Kidney (tissue), 14 donors: ENCODE measurements around the gene SLC25A13. TPM values are rescaled to one million over a fixed set of nuclear protein-coding genes. Genes with fewer than 3 reads are reported as not detected.

ENCODE experiments used
- DNase-seq, 5 donors: peaks; one replicate each; pipeline ENCODE4 v3.0.0-alpha.2; 2013 to 2020
- FAIRE-seq: peaks from 2 replicates; lab custom pipeline; 2012; peaks lifted over from hg19 to GRCh38; lab: Jason Lieb, UNC
- H3K27ac ChIP-seq, 2 donors: one replicate each; pipeline ENCODE4 v1.7.0; 2013; ENCODE audit warnings: low read depth in 2 of 2, low read length in 2 of 2, inconsistent platforms in 1 of 2
- H3K27me3 ChIP-seq: one replicate; pipeline ENCODE4 v1.7.1; 2013; ENCODE audit warnings: low read length, inconsistent platforms; ENCODE audit not compliant: control insufficient read depth, insufficient read depth
- H3K36me3 ChIP-seq, 3 donors: one replicate each; pipeline versions ENCODE4 v1.7.0 to v1.7.1; 2013; ENCODE audit warnings: low read length in 3 of 3, control low read depth in 1 of 3, inconsistent platforms in 1 of 3; ENCODE audit not compliant: insufficient read depth in 3 of 3, control insufficient read depth in 2 of 3
- H3K4me1 ChIP-seq, 3 donors: one replicate each; pipeline versions ENCODE4 v1.7.0 to v1.7.1; 2013; ENCODE audit warnings: low read length in 3 of 3, inconsistent platforms in 1 of 3, low read depth in 1 of 3; ENCODE audit not compliant: control insufficient read depth in 2 of 3, insufficient read depth in 2 of 3
- H3K4me3 ChIP-seq, 3 donors: one replicate each; pipeline versions ENCODE4 v1.7.0 to v1.8.1; 2013; ENCODE audit warnings: low read length in 3 of 3, control low read depth in 1 of 3, inconsistent platforms in 1 of 3
- H3K9ac ChIP-seq, 3 donors: one replicate each; pipeline versions ENCODE4 v1.7.0 to v1.7.1; 2013; ENCODE audit warnings: low read length in 3 of 3, control low read depth in 1 of 3, inconsistent platforms in 1 of 3
- H3K9me3 ChIP-seq, 3 donors: one replicate each; pipeline versions ENCODE4 v1.7.0 to v1.7.1; 2013; ENCODE audit warnings: low read length in 3 of 3, control low read depth in 1 of 3, inconsistent platforms in 1 of 3; ENCODE audit not compliant: control insufficient read depth in 2 of 3, insufficient read depth in 1 of 3
- CTCF ChIP-seq: IDR thresholded peaks from 3 replicates; pipeline ENCODE4 v1.5.1; 2012; ENCODE audit warnings: mild to moderate bottlenecking, moderate library complexity, borderline replicate concordance; ENCODE audit not compliant: insufficient read depth; ENCODE audit errors: extremely low read depth
- intact Hi-C: fragments of 100-400 bp; cut with DNase I; formaldehyde crosslinking; loops from one replicate; pipeline ENCODE4 v1.11.1; 2022
- microRNA-seq: library from miRNA; unstranded; fragments of <30 nt; microRNA quantifications from one replicate; pipeline ENCODE4 v1.2.0, GENCODE V29; 2020
- polyA plus RNA-seq: library from polyadenylated mRNA; stranded (reverse); fragments of 350-450 nt; fragmentation: Illumina TruSeq; extraction: RNeasy Lipid Tissue Mini Kit (QIAGEN cat#74804); gene quantifications from one replicate; pipeline ENCODE4 v1.2.3, GENCODE V29; 2014; ENCODE audit warnings: low read depth, low replicate concordance; ENCODE audit not compliant: insufficient read depth
- total RNA-seq: library from RNA; stranded (reverse); fragmentation: NEBNext Ultra II Directional; extraction: Animal tissue kit (Norgen Biotek cat#: 25700); gene quantifications from one replicate; pipeline ENCODE4 v1.2.1, GENCODE V29; 2021
- donor health status: control.
- donor health status: control.
- donor health status: control.
- donor health status: control.
- donor health status: control.
- donor health status: DM: yes; HTN: yes; CAD: no.
- donor health status: Normal renal cell carcinoma (clear cell type).

The SLC25A13 gene
- total and polyA plus RNA-seq, 2 donors from 2014 or later: 23.9 to 32.1 TPM

GRCh38 chr7:96074871-96075270, 247.0 kb downstream of the SLC25A13 start:
- FAIRE-seq (no peak), DNase-seq (no peak)
- Histone ChIP-seq H3K4me1 (no peaks in the 10 kb centered on the region), H3K27me3 (no peaks in the 10 kb centered on the region), H3K36me3 (no peaks in the 10 kb centered on the region), H3K4me3 (no peak overlapping the region), H3K9me3 (no peaks in the 10 kb centered on the region), H3K27ac (no peak overlapping the region), H3K9ac (no peak overlapping the region)
- intact Hi-C loops: loop anchor here (10.0 kb wide), 1 partner anchor 950 kb away; the partner anchor contains the start of gene DLX5
- TF ChIP-seq CTCF: no peak

Small RNA genes lying within 50 kb of the gene (microRNA-seq; reads per million reads assigned to microRNA genes)
- gene MIR591: not detected
